ENCODE results near the gene AMACR.

DNA sequence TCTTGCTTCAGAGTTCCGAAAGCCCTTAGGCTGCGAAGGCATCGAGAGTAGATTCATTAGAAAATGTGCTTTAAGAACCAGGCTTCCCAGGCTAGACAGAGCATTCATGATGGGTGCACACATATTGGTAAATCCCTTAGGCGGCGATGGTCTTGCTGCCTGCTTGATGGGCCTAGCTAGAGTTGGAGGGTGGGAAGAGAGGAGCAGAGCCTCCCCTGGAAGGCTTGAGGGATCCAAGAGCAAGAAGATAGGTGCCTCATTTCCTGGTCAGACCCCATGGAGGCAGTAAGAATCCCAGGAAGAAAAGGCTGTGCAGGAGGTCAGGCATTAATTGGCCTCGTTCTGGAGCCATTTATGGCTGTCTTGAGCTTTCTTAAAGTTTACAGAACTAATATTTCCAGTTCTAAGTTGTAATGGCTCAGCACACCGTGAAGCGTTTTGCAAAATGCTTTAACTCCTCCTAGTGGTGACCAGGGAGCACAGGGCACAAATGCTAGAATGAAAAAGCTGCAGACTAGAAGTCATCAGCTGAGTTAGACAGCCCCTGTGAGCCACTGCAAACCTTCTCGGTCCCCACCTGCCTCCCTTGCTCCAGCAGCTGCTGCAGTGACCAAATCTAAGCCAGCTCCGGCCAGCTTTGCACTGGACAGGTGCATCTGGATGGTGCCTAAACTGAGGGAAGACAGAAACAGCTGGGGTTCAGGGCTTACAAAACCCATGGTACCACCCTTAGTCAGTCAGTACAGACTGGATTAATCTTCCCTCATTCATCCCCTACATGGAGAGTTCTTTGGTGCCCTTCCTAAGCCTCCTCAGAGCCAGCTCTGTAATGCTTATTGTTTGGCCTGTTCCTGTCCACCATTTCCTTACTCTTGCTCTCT is 38.0 kb downstream of the AMACR start:
- TF ChIP-seq, protein P1, sequence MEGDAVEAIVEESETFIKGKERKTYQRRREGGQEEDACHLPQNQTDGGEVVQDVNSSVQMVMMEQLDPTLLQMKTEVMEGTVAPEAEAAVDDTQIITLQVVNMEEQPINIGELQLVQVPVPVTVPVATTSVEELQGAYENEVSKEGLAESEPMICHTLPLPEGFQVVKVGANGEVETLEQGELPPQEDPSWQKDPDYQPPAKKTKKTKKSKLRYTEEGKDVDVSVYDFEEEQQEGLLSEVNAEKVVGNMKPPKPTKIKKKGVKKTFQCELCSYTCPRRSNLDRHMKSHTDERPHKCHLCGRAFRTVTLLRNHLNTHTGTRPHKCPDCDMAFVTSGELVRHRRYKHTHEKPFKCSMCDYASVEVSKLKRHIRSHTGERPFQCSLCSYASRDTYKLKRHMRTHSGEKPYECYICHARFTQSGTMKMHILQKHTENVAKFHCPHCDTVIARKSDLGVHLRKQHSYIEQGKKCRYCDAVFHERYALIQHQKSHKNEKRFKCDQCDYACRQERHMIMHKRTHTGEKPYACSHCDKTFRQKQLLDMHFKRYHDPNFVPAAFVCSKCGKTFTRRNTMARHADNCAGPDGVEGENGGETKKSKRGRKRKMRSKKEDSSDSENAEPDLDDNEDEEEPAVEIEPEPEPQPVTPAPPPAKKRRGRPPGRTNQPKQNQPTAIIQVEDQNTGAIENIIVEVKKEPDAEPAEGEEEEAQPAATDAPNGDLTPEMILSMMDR (IDR thresholded peaks at IDR 0.05; ENCODE audit: extremely low read depth in 1 of 2, insufficient read depth in 1 of 2, low read depth in 1 of 2, low read length in 2 of 2) = peak; percentile 64 to 65
- TF ChIP-seq POLR2A (IDR thresholded peaks at IDR 0.05; ENCODE audit: low read depth, low read length) = no peak
- no peak for TF ChIP-seq POLR2AphosphoS5 (IDR thresholded peaks at IDR 0.05; ENCODE audit: insufficient read depth, low read depth, low read length)
- TF ChIP-seq, protein P2, sequence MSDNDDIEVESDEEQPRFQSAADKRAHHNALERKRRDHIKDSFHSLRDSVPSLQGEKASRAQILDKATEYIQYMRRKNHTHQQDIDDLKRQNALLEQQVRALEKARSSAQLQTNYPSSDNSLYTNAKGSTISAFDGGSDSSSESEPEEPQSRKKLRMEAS (IDR thresholded peaks at IDR 0.05; ENCODE audit: insufficient read depth, insufficient read length) = no peak
